ENCODE data around the gene PDLIM5. TPM values are rescaled to one million over a fixed set of nuclear protein-coding genes. Genes with fewer than 3 reads are reported as not detected.

Gene PDLIM5
- total RNA-seq, 1 experiment from 2014 or later, result 44.7 TPM

GRCh38 chr4:94537921-94538628, 86.3 kb downstream of the PDLIM5 start:
- BruUV-seq (replicated peaks), result no TSS peak
- ChIA-PET CTCF (no interaction called here), POLR2A (no interaction called here)
- no peaks in the 10 kb centered on the region for H3K27me3 ChIP-seq (ENCODE audit: control insufficient read depth, insufficient read depth, low read length)
- H3K9me3 ChIP-seq (ENCODE audit: control insufficient read depth, insufficient read depth, low read depth, low read length), result no peaks in the 10 kb centered on the region
- intact Hi-C loops (cut with micrococcal nuclease; ENCODE audit: unreplicated experiment), result no loop called here
- H3K4me1 ChIP-seq (ENCODE audit: control insufficient read depth, insufficient read depth, low read length), result no peaks in the 10 kb centered on the region; the same call in 1 of the 2 replicates
- TF ChIP-seq SIN3A (IDR thresholded peaks at IDR 0.05; ENCODE audit: borderline replicate concordance, insufficient read depth, low read depth, low read length) (no peak), POLR2AphosphoS5 (IDR thresholded peaks at IDR 0.05; ENCODE audit: low read depth, low read length) (no peak), TCF7L2 (IDR thresholded peaks at IDR 0.05; ENCODE audit: low read depth, low read length) (no peak)
- TF ChIP-seq, protein P1, sequence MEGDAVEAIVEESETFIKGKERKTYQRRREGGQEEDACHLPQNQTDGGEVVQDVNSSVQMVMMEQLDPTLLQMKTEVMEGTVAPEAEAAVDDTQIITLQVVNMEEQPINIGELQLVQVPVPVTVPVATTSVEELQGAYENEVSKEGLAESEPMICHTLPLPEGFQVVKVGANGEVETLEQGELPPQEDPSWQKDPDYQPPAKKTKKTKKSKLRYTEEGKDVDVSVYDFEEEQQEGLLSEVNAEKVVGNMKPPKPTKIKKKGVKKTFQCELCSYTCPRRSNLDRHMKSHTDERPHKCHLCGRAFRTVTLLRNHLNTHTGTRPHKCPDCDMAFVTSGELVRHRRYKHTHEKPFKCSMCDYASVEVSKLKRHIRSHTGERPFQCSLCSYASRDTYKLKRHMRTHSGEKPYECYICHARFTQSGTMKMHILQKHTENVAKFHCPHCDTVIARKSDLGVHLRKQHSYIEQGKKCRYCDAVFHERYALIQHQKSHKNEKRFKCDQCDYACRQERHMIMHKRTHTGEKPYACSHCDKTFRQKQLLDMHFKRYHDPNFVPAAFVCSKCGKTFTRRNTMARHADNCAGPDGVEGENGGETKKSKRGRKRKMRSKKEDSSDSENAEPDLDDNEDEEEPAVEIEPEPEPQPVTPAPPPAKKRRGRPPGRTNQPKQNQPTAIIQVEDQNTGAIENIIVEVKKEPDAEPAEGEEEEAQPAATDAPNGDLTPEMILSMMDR (IDR thresholded peaks at IDR 0.05), result no peak
- TF ChIP-seq, protein P2, sequence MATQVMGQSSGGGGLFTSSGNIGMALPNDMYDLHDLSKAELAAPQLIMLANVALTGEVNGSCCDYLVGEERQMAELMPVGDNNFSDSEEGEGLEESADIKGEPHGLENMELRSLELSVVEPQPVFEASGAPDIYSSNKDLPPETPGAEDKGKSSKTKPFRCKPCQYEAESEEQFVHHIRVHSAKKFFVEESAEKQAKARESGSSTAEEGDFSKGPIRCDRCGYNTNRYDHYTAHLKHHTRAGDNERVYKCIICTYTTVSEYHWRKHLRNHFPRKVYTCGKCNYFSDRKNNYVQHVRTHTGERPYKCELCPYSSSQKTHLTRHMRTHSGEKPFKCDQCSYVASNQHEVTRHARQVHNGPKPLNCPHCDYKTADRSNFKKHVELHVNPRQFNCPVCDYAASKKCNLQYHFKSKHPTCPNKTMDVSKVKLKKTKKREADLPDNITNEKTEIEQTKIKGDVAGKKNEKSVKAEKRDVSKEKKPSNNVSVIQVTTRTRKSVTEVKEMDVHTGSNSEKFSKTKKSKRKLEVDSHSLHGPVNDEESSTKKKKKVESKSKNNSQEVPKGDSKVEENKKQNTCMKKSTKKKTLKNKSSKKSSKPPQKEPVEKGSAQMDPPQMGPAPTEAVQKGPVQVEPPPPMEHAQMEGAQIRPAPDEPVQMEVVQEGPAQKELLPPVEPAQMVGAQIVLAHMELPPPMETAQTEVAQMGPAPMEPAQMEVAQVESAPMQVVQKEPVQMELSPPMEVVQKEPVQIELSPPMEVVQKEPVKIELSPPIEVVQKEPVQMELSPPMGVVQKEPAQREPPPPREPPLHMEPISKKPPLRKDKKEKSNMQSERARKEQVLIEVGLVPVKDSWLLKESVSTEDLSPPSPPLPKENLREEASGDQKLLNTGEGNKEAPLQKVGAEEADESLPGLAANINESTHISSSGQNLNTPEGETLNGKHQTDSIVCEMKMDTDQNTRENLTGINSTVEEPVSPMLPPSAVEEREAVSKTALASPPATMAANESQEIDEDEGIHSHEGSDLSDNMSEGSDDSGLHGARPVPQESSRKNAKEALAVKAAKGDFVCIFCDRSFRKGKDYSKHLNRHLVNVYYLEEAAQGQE (IDR thresholded peaks at IDR 0.05; ENCODE audit: insufficient read depth in 1 of 2, low read depth in 2 of 2, low read length in 1 of 2), result no peak
- DNase-seq (ENCODE audit: low read depth, low spot score), result no peak
- ATAC-seq, result no peak
- H3K27ac ChIP-seq (ENCODE audit: low read length), result no peak overlapping the region
- in situ Hi-C loops (cut with HindIII; ENCODE audit: low pct_unique_long_range_greater_than_20kb, low sequenced_read_pairs), result no loop called here
- no peaks in the 10 kb centered on the region for H3K36me3 ChIP-seq (ENCODE audit: control insufficient read depth, insufficient read depth, low read length)
- H3K4me3 ChIP-seq (ENCODE audit: low read depth in 2 of 2, low read length in 2 of 2), result no peak overlapping the region

GRCh38 chr4:94540476-94540875, 88.7 kb downstream of the PDLIM5 start:
- no peaks in the 10 kb centered on the region; the same call in 1 of the 2 replicates for H3K4me1 ChIP-seq (ENCODE audit: control insufficient read depth, insufficient read depth, low read length)
- TF ChIP-seq SIN3A (IDR thresholded peaks at IDR 0.05; ENCODE audit: borderline replicate concordance, insufficient read depth, low read depth, low read length), result no peak
- TF ChIP-seq, protein P2 (IDR thresholded peaks at IDR 0.05; ENCODE audit: insufficient read depth in 1 of 2, low read depth in 2 of 2, low read length in 1 of 2), result no peak
- ChIA-PET CTCF (no interaction called here), POLR2A (interaction anchor here (0.5 kb wide), 1 partner anchor 200 kb away, joined by 4 read pairs; no protein-coding TSS in a partner anchor)
- intact Hi-C loops (cut with micrococcal nuclease; ENCODE audit: unreplicated experiment), result no loop called here
- ATAC-seq (no peak), DNase-seq (ENCODE audit: low read depth, low spot score) (no peak)
- no TSS peak for BruUV-seq (replicated peaks)
- H3K9me3 ChIP-seq (ENCODE audit: control insufficient read depth, insufficient read depth, low read depth, low read length), result no peaks in the 10 kb centered on the region
- H3K27me3 ChIP-seq (ENCODE audit: control insufficient read depth, insufficient read depth, low read length), result no peaks in the 10 kb centered on the region
- no peak overlapping the region for H3K27ac ChIP-seq (ENCODE audit: low read length)
- in situ Hi-C loops (cut with HindIII; ENCODE audit: low pct_unique_long_range_greater_than_20kb, low sequenced_read_pairs), result no loop called here
- H3K4me3 ChIP-seq (ENCODE audit: low read depth in 2 of 2, low read length in 2 of 2), result no peak overlapping the region
- H3K36me3 ChIP-seq (ENCODE audit: control insufficient read depth, insufficient read depth, low read length), result no peaks in the 10 kb centered on the region
